ENCODE data around the gene TMEM219. TPM values are rescaled to one million over a fixed set of nuclear protein-coding genes. Genes with fewer than 3 reads are reported as not detected.
A peak's percentile ranks its signal among the peaks of the same experiment; 100 is the strongest.

The TMEM219 gene
- total RNA-seq, 1 experiment from 2014 or later: 92.1 TPM

- Mint-ChIP-seq H3K36me3 (ENCODE audit: insufficient read depth, unreplicated experiment) (peaks cover 47% of the 10 kb centered on the region), H3K4me1 (ENCODE audit: low read depth, unreplicated experiment) (peaks cover 23% of the 10 kb centered on the region), H3K27ac (ENCODE audit: unreplicated experiment) (no peak overlapping the region), H3K9me3 (ENCODE audit: low read depth, unreplicated experiment) (no peaks in the 10 kb centered on the region), H3K4me3 (ENCODE audit: low read depth, unreplicated experiment) (no peak overlapping the region), H3K27me3 (ENCODE audit: unreplicated experiment) (no peaks in the 10 kb centered on the region)
- CTCF ChIA-PET: no interaction called here
- TF ChIP-seq CTCF (IDR thresholded peaks at IDR 0.05; ENCODE audit: unreplicated experiment): no peak
- no peak for DNase-seq
- intact Hi-C loops (cut with micrococcal nuclease; ENCODE audit: unreplicated experiment): no loop called here
- no TSS peak for BruUV-seq (replicated peaks)
Measured at GRCh38 chr16:29999605-30000004, 37.7 kb downstream of the TMEM219 start.

- Mint-ChIP-seq H3K36me3 (ENCODE audit: insufficient read depth, unreplicated experiment) (peaks cover 40% of the 10 kb centered on the region), H3K4me3 (ENCODE audit: low read depth, unreplicated experiment) (no peak overlapping the region), H3K4me1 (ENCODE audit: low read depth, unreplicated experiment) (peaks cover 14% of the 10 kb centered on the region), H3K27ac (ENCODE audit: unreplicated experiment) (no peak overlapping the region), H3K27me3 (ENCODE audit: unreplicated experiment) (no peaks in the 10 kb centered on the region), H3K9me3 (ENCODE audit: low read depth, unreplicated experiment) (no peaks in the 10 kb centered on the region)
- no peak for TF ChIP-seq CTCF (IDR thresholded peaks at IDR 0.05; ENCODE audit: unreplicated experiment)
- intact Hi-C loops (cut with micrococcal nuclease; ENCODE audit: unreplicated experiment): no loop called here
- CTCF ChIA-PET: no interaction called here
- no peak for DNase-seq
- no TSS peak for BruUV-seq (replicated peaks)
Measured at GRCh38 chr16:30000735-30001631, 39.1 kb downstream of the TMEM219 start.

- H3K4me1 Mint-ChIP-seq (ENCODE audit: low read depth, unreplicated experiment): peaks cover 6% of the 10 kb centered on the region
- H3K27ac Mint-ChIP-seq (ENCODE audit: unreplicated experiment): peak overlapping the region; percentile 42
- no peaks in the 10 kb centered on the region for H3K27me3 Mint-ChIP-seq (ENCODE audit: unreplicated experiment)
- H3K4me3 Mint-ChIP-seq (ENCODE audit: low read depth, unreplicated experiment): no peak overlapping the region
- CTCF ChIA-PET: no interaction called here
- intact Hi-C loops (cut with micrococcal nuclease; ENCODE audit: unreplicated experiment): no loop called here
- BruUV-seq (replicated peaks): no TSS peak
- TF ChIP-seq CTCF (IDR thresholded peaks at IDR 0.05; ENCODE audit: unreplicated experiment): no peak
- H3K36me3 Mint-ChIP-seq (ENCODE audit: insufficient read depth, unreplicated experiment): peaks cover 37% of the 10 kb centered on the region
- no peak for DNase-seq
- H3K9me3 Mint-ChIP-seq (ENCODE audit: low read depth, unreplicated experiment): no peaks in the 10 kb centered on the region
Measured at GRCh38 chr16:30002614-30003346, 40.9 kb downstream of the TMEM219 start.

- no peak for TF ChIP-seq CTCF (IDR thresholded peaks at IDR 0.05; ENCODE audit: unreplicated experiment)
- CTCF ChIA-PET: interaction anchor here (0.6 kb wide), 1 partner anchor 22 kb away, joined by 12 read pairs; no protein-coding TSS in a partner anchor
- Mint-ChIP-seq H3K4me3 (ENCODE audit: low read depth, unreplicated experiment) (no peak overlapping the region), H3K27me3 (ENCODE audit: unreplicated experiment) (no peaks in the 10 kb centered on the region), H3K9me3 (ENCODE audit: low read depth, unreplicated experiment) (no peaks in the 10 kb centered on the region), H3K4me1 (ENCODE audit: low read depth, unreplicated experiment) (peaks cover 6% of the 10 kb centered on the region), H3K36me3 (ENCODE audit: insufficient read depth, unreplicated experiment) (peaks cover 40% of the 10 kb centered on the region), H3K27ac (ENCODE audit: unreplicated experiment) (peak overlapping the region; percentile 59)
- intact Hi-C loops (cut with micrococcal nuclease; ENCODE audit: unreplicated experiment): loop anchor here (2.0 kb wide), 1 partner anchor 105 kb away; the partner anchor contains the start of gene SEZ6L2
- BruUV-seq (replicated peaks): no TSS peak
- no peak for DNase-seq
Measured at GRCh38 chr16:30003670-30004423, 42.0 kb downstream of the TMEM219 start.
